Measurements from ENCODE around the gene RNF115.
"Not testable (repeated sequence)": the region's sequence is repeated elsewhere in the genome, so short reads cannot be mapped to it uniquely, and the experiment has no call there.

The RNF115 gene

GRCh38 chr1:145782272-145783099 lies 41.4 kb downstream of the RNF115 start:
- no peak overlapping the region for H3K4me3 ChIP-seq (ENCODE audit: low read length in 2 of 2)
- H3K27ac ChIP-seq (ENCODE audit: low read depth in 2 of 2, low read length in 2 of 2), result no peak overlapping the region

GRCh38 chr1:145778146-145778540 lies 45.8 kb downstream of the RNF115 start:
- Histone ChIP-seq H3K4me3 (ENCODE audit: low read length in 2 of 2) (no peak overlapping the region), H3K9me3 (ENCODE audit: control insufficient read depth in 2 of 2, low read length in 2 of 2) (no peaks in the 10 kb centered on the region), H3K9ac (ENCODE audit: low read depth in 1 of 2, low read length in 2 of 2) (no peak overlapping the region), H3K27ac (ENCODE audit: low read depth in 2 of 2, low read length in 2 of 2) (no peak overlapping the region), H3K4me1 (ENCODE audit: control insufficient read depth in 2 of 2, insufficient read depth in 2 of 2, low read length in 2 of 2) (no peaks in the 10 kb centered on the region), H3K36me3 (ENCODE audit: control insufficient read depth in 2 of 2, insufficient read depth in 2 of 2, low read length in 2 of 2) (peaks cover 0 to 2% of the 10 kb centered on the region in 2 donors), H3K27me3 (ENCODE audit: control insufficient read depth in 2 of 2, insufficient read depth in 2 of 2, low read length in 2 of 2) (no peaks in the 10 kb centered on the region)

More at GRCh38 chr1:145782272-145783099, 41.4 kb downstream of the RNF115 start:
- Histone ChIP-seq H3K9me3 (ENCODE audit: control insufficient read depth in 2 of 2, low read length in 2 of 2) (no peaks in the 10 kb centered on the region), H3K4me1 (ENCODE audit: control insufficient read depth in 2 of 2, insufficient read depth in 2 of 2, low read length in 2 of 2) (peaks cover 4 to 6% of the 10 kb centered on the region in 2 donors), H3K9ac (ENCODE audit: low read depth in 1 of 2, low read length in 2 of 2) (no peak overlapping the region), H3K27me3 (ENCODE audit: control insufficient read depth in 2 of 2, insufficient read depth in 2 of 2, low read length in 2 of 2) (no peaks in the 10 kb centered on the region), H3K36me3 (ENCODE audit: control insufficient read depth in 2 of 2, insufficient read depth in 2 of 2, low read length in 2 of 2) (no peaks in the 10 kb centered on the region)

- peaks cover 0 to 2% of the 10 kb centered on the region in 2 donors for H3K36me3 ChIP-seq (ENCODE audit: control insufficient read depth in 2 of 2, insufficient read depth in 2 of 2, low read length in 2 of 2)
- H3K27ac ChIP-seq (ENCODE audit: low read depth in 2 of 2, low read length in 2 of 2), result no peak overlapping the region
- no peaks in the 10 kb centered on the region for H3K4me1 ChIP-seq (ENCODE audit: control insufficient read depth in 2 of 2, insufficient read depth in 2 of 2, low read length in 2 of 2)
- no peak overlapping the region for H3K4me3 ChIP-seq (ENCODE audit: low read length in 2 of 2)
- H3K9me3 ChIP-seq (ENCODE audit: control insufficient read depth in 2 of 2, low read length in 2 of 2), result no peaks in the 10 kb centered on the region
- H3K9ac ChIP-seq (ENCODE audit: low read depth in 1 of 2, low read length in 2 of 2), result no peak overlapping the region
- no peaks in the 10 kb centered on the region for H3K27me3 ChIP-seq (ENCODE audit: control insufficient read depth in 2 of 2, insufficient read depth in 2 of 2, low read length in 2 of 2)
Measured at GRCh38 chr1:145777357-145778145, 46.3 kb downstream of the RNF115 start.

- peaks cover 11 to 14% of the 10 kb centered on the region in 2 donors for H3K36me3 ChIP-seq (ENCODE audit: control insufficient read depth in 2 of 2, insufficient read depth in 2 of 2, low read length in 2 of 2)
- no peak overlapping the region for H3K9ac ChIP-seq (ENCODE audit: low read depth in 1 of 2, low read length in 2 of 2)
- no peaks in the 10 kb centered on the region for H3K4me1 ChIP-seq (ENCODE audit: control insufficient read depth in 2 of 2, insufficient read depth in 2 of 2, low read length in 2 of 2)
- no peak overlapping the region for H3K4me3 ChIP-seq (ENCODE audit: low read length in 2 of 2)
- no peaks in the 10 kb centered on the region for H3K9me3 ChIP-seq (ENCODE audit: control insufficient read depth in 2 of 2, low read length in 2 of 2)
- H3K27ac ChIP-seq (ENCODE audit: low read depth in 2 of 2, low read length in 2 of 2), result no peak overlapping the region
- no peaks in the 10 kb centered on the region for H3K27me3 ChIP-seq (ENCODE audit: control insufficient read depth in 2 of 2, insufficient read depth in 2 of 2, low read length in 2 of 2)
Measured at GRCh38 chr1:145773423-145773822, 50.5 kb downstream of the RNF115 start.

GRCh38 chr1:145771056-145771455 lies 52.8 kb downstream of the RNF115 start:
- Histone ChIP-seq H3K4me3 (ENCODE audit: low read length in 2 of 2) (no peak overlapping the region), H3K27me3 (ENCODE audit: control insufficient read depth in 2 of 2, insufficient read depth in 2 of 2, low read length in 2 of 2) (no peaks in the 10 kb centered on the region), H3K4me1 (ENCODE audit: control insufficient read depth in 2 of 2, insufficient read depth in 2 of 2, low read length in 2 of 2) (no peaks in the 10 kb centered on the region), H3K9ac (ENCODE audit: low read depth in 1 of 2, low read length in 2 of 2) (no peak overlapping the region), H3K9me3 (ENCODE audit: control insufficient read depth in 2 of 2, low read length in 2 of 2) (no peaks in the 10 kb centered on the region), H3K36me3 (ENCODE audit: control insufficient read depth in 2 of 2, insufficient read depth in 2 of 2, low read length in 2 of 2) (peaks cover 11 to 14% of the 10 kb centered on the region in 2 donors), H3K27ac (ENCODE audit: low read depth in 2 of 2, low read length in 2 of 2) (no peak overlapping the region)

GRCh38 chr1:145768004-145768403 lies 55.9 kb downstream of the RNF115 start:
- not testable (repeated sequence) for H3K27me3 ChIP-seq (ENCODE audit: control insufficient read depth in 2 of 2, insufficient read depth in 2 of 2, low read length in 2 of 2); H3K9me3 ChIP-seq (ENCODE audit: control insufficient read depth in 2 of 2, low read length in 2 of 2); H3K4me1 ChIP-seq (ENCODE audit: control insufficient read depth in 2 of 2, insufficient read depth in 2 of 2, low read length in 2 of 2); H3K27ac ChIP-seq (ENCODE audit: low read depth in 2 of 2, low read length in 2 of 2); H3K4me3 ChIP-seq (ENCODE audit: low read length in 2 of 2); H3K9ac ChIP-seq (ENCODE audit: low read depth in 1 of 2, low read length in 2 of 2)
- peaks cover 9 to 14% of the 10 kb centered on the region in 2 donors for H3K36me3 ChIP-seq (ENCODE audit: control insufficient read depth in 2 of 2, insufficient read depth in 2 of 2, low read length in 2 of 2)

- not testable (repeated sequence) for H3K27me3 ChIP-seq (ENCODE audit: control insufficient read depth in 2 of 2, insufficient read depth in 2 of 2, low read length in 2 of 2); H3K4me3 ChIP-seq (ENCODE audit: low read length in 2 of 2); H3K9me3 ChIP-seq (ENCODE audit: control insufficient read depth in 2 of 2, low read length in 2 of 2); H3K4me1 ChIP-seq (ENCODE audit: control insufficient read depth in 2 of 2, insufficient read depth in 2 of 2, low read length in 2 of 2); H3K9ac ChIP-seq (ENCODE audit: low read depth in 1 of 2, low read length in 2 of 2); H3K27ac ChIP-seq (ENCODE audit: low read depth in 2 of 2, low read length in 2 of 2)
- peaks cover 9 to 14% of the 10 kb centered on the region in 2 donors for H3K36me3 ChIP-seq (ENCODE audit: control insufficient read depth in 2 of 2, insufficient read depth in 2 of 2, low read length in 2 of 2)
Measured at GRCh38 chr1:145766926-145767325, 57.0 kb downstream of the RNF115 start.

GRCh38 chr1:145765585-145766360 lies 58.1 kb downstream of the RNF115 start:
- H3K27me3 ChIP-seq (ENCODE audit: control insufficient read depth in 2 of 2, insufficient read depth in 2 of 2, low read length in 2 of 2); H3K9me3 ChIP-seq (ENCODE audit: control insufficient read depth in 2 of 2, low read length in 2 of 2); H3K27ac ChIP-seq (ENCODE audit: low read depth in 2 of 2, low read length in 2 of 2); H3K4me1 ChIP-seq (ENCODE audit: control insufficient read depth in 2 of 2, insufficient read depth in 2 of 2, low read length in 2 of 2); H3K9ac ChIP-seq (ENCODE audit: low read depth in 1 of 2, low read length in 2 of 2); H3K4me3 ChIP-seq (ENCODE audit: low read length in 2 of 2); H3K36me3 ChIP-seq (ENCODE audit: control insufficient read depth in 2 of 2, insufficient read depth in 2 of 2, low read length in 2 of 2): not testable (repeated sequence)

- H3K4me1 ChIP-seq (ENCODE audit: control insufficient read depth in 2 of 2, insufficient read depth in 2 of 2, low read length in 2 of 2); H3K27me3 ChIP-seq (ENCODE audit: control insufficient read depth in 2 of 2, insufficient read depth in 2 of 2, low read length in 2 of 2); H3K27ac ChIP-seq (ENCODE audit: low read depth in 2 of 2, low read length in 2 of 2); H3K36me3 ChIP-seq (ENCODE audit: control insufficient read depth in 2 of 2, insufficient read depth in 2 of 2, low read length in 2 of 2); H3K9ac ChIP-seq (ENCODE audit: low read depth in 1 of 2, low read length in 2 of 2); H3K9me3 ChIP-seq (ENCODE audit: control insufficient read depth in 2 of 2, low read length in 2 of 2); H3K4me3 ChIP-seq (ENCODE audit: low read length in 2 of 2): not testable (repeated sequence)
Measured at GRCh38 chr1:145765127-145765526, 58.8 kb downstream of the RNF115 start.

Measured in mucosa of rectum (tissue), 2 donors.